Smooth muscle cell (in vitro differentiated cells): Measurements from ENCODE around the gene LTBP2. TPM values are rescaled to one million over a fixed set of nuclear protein-coding genes. Genes with fewer than 3 reads are reported as not detected.

Experiments used
- DNase-seq: peaks from one replicate; lab custom pipeline; 2025; ENCODE audit not compliant: unreplicated experiment; lab: John Stamatoyannopoulos, UW
- H2AFZ ChIP-seq: fragments of 200-600 bp; sonication (generic); 2 replicates; pipeline ENCODE4 v1.6.0; 2016; ENCODE audit warnings: antibody characterized with exemption, low read depth, mild to moderate bottlenecking
- H3F3A ChIP-seq: fragments of 200-600 bp; sonication (generic); 2 replicates; pipeline ENCODE4 v1.6.0; 2017; ENCODE audit warnings: antibody characterized with exemption, low read depth
- H3K27ac ChIP-seq: fragments of 200-600 bp; sonication (generic); 2 replicates; pipeline ENCODE4 v1.5.1; 2016; ENCODE audit warnings: low read depth, mild to moderate bottlenecking
- H3K27me3 ChIP-seq: fragments of 200-600 bp; sonication (generic); 2 replicates; pipeline ENCODE4 v1.6.1; 2016; ENCODE audit warnings: low read depth, mild to moderate bottlenecking
- H3K36me3 ChIP-seq: fragments of 200-600 bp; sonication (generic); 2 replicates; pipeline ENCODE4 v1.5.1; 2016; ENCODE audit warnings: low read depth
- H3K4me1 ChIP-seq: fragments of 200-600 bp; sonication (generic); 2 replicates; pipeline ENCODE4 v1.5.1; 2016; ENCODE audit warnings: low read depth
- H3K4me2 ChIP-seq: fragments of 200-600 bp; sonication (generic); 2 replicates; pipeline ENCODE4 v1.6.0; 2016; ENCODE audit warnings: mild to moderate bottlenecking
- H3K4me3 ChIP-seq: fragments of 200-600 bp; sonication (generic); 2 replicates; pipeline ENCODE4 v1.5.1; 2016; ENCODE audit warnings: mild to moderate bottlenecking
- H3K79me2 ChIP-seq: fragments of 200-600 bp; sonication (generic); 2 replicates; pipeline ENCODE4 v1.6.0; 2016; ENCODE audit warnings: low read depth, mild to moderate bottlenecking
- H3K9ac ChIP-seq: fragments of 200-600 bp; sonication (generic); 2 replicates; pipeline ENCODE4 v1.6.0; 2016; ENCODE audit warnings: low read depth
- H3K9me3 ChIP-seq: fragments of 200-600 bp; sonication (generic); replicated peaks from 2 replicates; pipeline ENCODE4 v1.5.1; 2016; ENCODE audit warnings: low read depth
- H4K20me1 ChIP-seq: fragments of 200-600 bp; sonication (generic); 2 replicates; pipeline ENCODE4 v1.6.0; 2016; ENCODE audit warnings: low read depth
- CTCF ChIP-seq: fragments of 200-600 bp; sonication (generic); IDR thresholded peaks from 2 replicates; pipeline ENCODE4 v1.5.1; 2017; ENCODE audit warnings: borderline replicate concordance, mild to moderate bottlenecking, antibody characterized with exemption; ENCODE audit not compliant: insufficient read depth, poor library complexity, severe bottlenecking
- whole genome bisulfite sequencing: methylation state at CpG from one replicate; pipeline ENCODE4 v1.1.7; 2016; ENCODE audit warnings: low lambda C conversion rate; 5-methylcytosine and 5-hydroxymethylcytosine counted together
- polyA plus RNA-seq: library from polyadenylated mRNA; unstranded; fragments of >200 nt; fragmentation: Nextera tagmentation; extraction: Ambion mirVana; gene quantifications from 2 replicates; pipeline ENCODE4 v1.2.1, GENCODE V29; 2016
- total RNA-seq: library from RNA; depleted of rRNA; stranded (reverse); fragments of >200 nt; gene quantifications from 2 replicates; pipeline ENCODE4 v1.2.3, GENCODE V29; 2014

Gene LTBP2
- total and polyA plus RNA-seq, 2 experiments from 2014 or later: 90.1 to 108 TPM

- Histone ChIP-seq H3K36me3 (no peaks in the 10 kb centered on the region), H3K4me2 (peak overlapping the region; percentile 77), H3K9ac (no peak overlapping the region), H3K27ac (peak overlapping the region; percentile 28), H3F3A (peaks cover 19% of the 10 kb centered on the region), H3K27me3 (no peaks in the 10 kb centered on the region), H3K9me3 (no peaks in the 10 kb centered on the region), H3K79me2 (peaks cover 27% of the 10 kb centered on the region), H3K4me1 (peaks cover 15% of the 10 kb centered on the region), H3K4me3 (no peak overlapping the region), H2AFZ (no peak overlapping the region), H4K20me1 (peaks cover 4% of the 10 kb centered on the region)
- WGBS: 35% methylated on average over 3 of the region's 3 CpGs
- no peak for DNase-seq
- TF ChIP-seq CTCF: no peak
These were observed 49.4 kb downstream of the LTBP2 start for GRCh38 chr14:74562515-74563232.

- no peak overlapping the region for H3K9ac ChIP-seq
- H3K27ac ChIP-seq: no peak overlapping the region
- peaks cover 11% of the 10 kb centered on the region for H3F3A ChIP-seq
- H3K4me3 ChIP-seq: no peak overlapping the region
- H3K9me3 ChIP-seq: no peaks in the 10 kb centered on the region
- H3K27me3 ChIP-seq: no peaks in the 10 kb centered on the region
- no peak for TF ChIP-seq CTCF
- peaks cover 6% of the 10 kb centered on the region for H3K4me1 ChIP-seq
- peaks cover 12% of the 10 kb centered on the region for H4K20me1 ChIP-seq
- peaks cover 14% of the 10 kb centered on the region for H3K36me3 ChIP-seq
- DNase-seq: no peak
- WGBS: 84% methylated on average over 1 of the region's 1 CpG
- no peak overlapping the region for H3K4me2 ChIP-seq
- H2AFZ ChIP-seq: no peak overlapping the region
- peaks cover 22% of the 10 kb centered on the region for H3K79me2 ChIP-seq
These were observed 53.4 kb downstream of the LTBP2 start for GRCh38 chr14:74558655-74559054.

DNA sequence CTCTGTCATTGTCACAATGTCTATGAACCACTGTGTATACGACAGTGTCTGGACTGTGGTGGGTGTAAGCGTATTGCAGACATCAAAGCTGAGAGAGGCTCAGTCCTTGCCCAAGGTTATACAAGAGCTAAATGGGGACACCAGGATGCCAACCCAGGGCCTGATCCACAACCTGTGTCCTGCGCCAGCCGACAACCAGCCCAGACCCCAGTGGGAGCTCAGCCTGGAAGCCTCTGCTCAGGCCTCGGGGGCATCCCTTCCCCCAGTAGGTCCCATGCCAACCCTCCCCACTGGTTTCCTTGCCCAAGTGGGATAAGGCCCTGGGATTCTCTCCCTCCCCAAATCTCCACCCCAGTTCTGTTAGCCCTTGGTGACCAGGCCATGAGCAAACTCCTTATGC is 54.3 kb downstream of the LTBP2 start:
- no peak for DNase-seq
- peaks cover 5% of the 10 kb centered on the region for H3F3A ChIP-seq
- no peaks in the 10 kb centered on the region for H3K4me1 ChIP-seq
- H3K36me3 ChIP-seq: peaks cover 14% of the 10 kb centered on the region
- H2AFZ ChIP-seq: no peak overlapping the region
- H3K9ac ChIP-seq: no peak overlapping the region
- no peak overlapping the region for H3K4me2 ChIP-seq
- no peaks in the 10 kb centered on the region for H3K27me3 ChIP-seq
- WGBS: 80% methylated on average over 5 of the region's 5 CpGs
- no peak overlapping the region for H3K27ac ChIP-seq
- H3K4me3 ChIP-seq: no peak overlapping the region
- H3K9me3 ChIP-seq: no peaks in the 10 kb centered on the region
- no peak for TF ChIP-seq CTCF
- H4K20me1 ChIP-seq: peaks cover 21% of the 10 kb centered on the region
- peaks cover 22% of the 10 kb centered on the region for H3K79me2 ChIP-seq
